Activated naive CD4-positive, alpha-beta T cell treated with anti-CD3 and anti-CD28 coated beads, Interleukin-2, amount 50 U/mL, for 72 hours (primary cell): ENCODE measurements around the gene TMBIM6. TPM values are rescaled to one million over a fixed set of nuclear protein-coding genes. Genes with fewer than 3 reads are reported as not detected.
"Not testable (repeated sequence)": the region's sequence is repeated elsewhere in the genome, so short reads cannot be mapped to it uniquely, and the experiment has no call there.

Source experiments
- ATAC-seq, 2 donors: fragments of 150-1000 bp; cut with Tn5 transposase; 2 replicates each; pipeline ENCODE4 v1.10.0; 2021; ENCODE audit warnings: mild to moderate bottlenecking in 2 of 2, moderate library complexity in 2 of 2
- DNase-seq, 2 donors: peaks; one replicate each; pipeline ENCODE4 v3.0.0; 2021 to 2022; ENCODE audit warnings: low spot score in 2 of 2
- H3K27ac Mint-ChIP-seq, 2 donors: one replicate each; pipeline ENCODE4 v1.8.0; 2022; ENCODE audit warnings: mild to moderate bottlenecking in 2 of 2, mixed read lengths in 2 of 2
- H3K36me3 Mint-ChIP-seq, 2 donors: one replicate each; pipeline ENCODE4 v1.8.0; 2022; ENCODE audit warnings: mixed read lengths in 2 of 2
- H3K9me3 Mint-ChIP-seq, 2 donors: one replicate each; pipeline ENCODE4 v1.8.0; 2022; ENCODE audit warnings: mixed read lengths in 2 of 2
- total RNA-seq, 2 donors: library from RNA; stranded (reverse); gene quantifications; one replicate each; pipeline ENCODE4 v1.2.3, GENCODE V29; 2022

Gene TMBIM6
- total RNA-seq, 2 donors from 2014 or later = 361 to 467 TPM

DNA sequence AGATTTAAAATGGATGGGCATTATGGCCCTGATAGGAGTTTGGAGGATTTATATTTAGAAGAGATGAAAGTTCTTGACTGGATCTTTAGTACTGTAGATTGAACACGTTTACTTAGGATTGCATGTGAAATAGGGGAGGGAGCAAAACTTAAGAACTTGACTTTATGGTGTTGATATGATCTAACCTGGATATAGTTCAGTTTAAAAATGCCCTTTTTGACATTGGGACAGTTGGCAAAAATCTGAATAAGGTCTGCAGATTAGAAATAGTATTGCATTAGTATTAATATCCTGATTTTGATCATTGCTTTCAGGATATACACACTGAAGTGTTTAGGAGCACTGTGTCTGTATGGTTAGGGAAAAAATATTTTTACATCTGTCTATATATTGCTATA, 9.6 kb downstream of the TMBIM6 start:
- DNase-seq = no peak
- H3K27ac Mint-ChIP-seq = peak overlapping the region; percentile 92 to 96

DNA sequence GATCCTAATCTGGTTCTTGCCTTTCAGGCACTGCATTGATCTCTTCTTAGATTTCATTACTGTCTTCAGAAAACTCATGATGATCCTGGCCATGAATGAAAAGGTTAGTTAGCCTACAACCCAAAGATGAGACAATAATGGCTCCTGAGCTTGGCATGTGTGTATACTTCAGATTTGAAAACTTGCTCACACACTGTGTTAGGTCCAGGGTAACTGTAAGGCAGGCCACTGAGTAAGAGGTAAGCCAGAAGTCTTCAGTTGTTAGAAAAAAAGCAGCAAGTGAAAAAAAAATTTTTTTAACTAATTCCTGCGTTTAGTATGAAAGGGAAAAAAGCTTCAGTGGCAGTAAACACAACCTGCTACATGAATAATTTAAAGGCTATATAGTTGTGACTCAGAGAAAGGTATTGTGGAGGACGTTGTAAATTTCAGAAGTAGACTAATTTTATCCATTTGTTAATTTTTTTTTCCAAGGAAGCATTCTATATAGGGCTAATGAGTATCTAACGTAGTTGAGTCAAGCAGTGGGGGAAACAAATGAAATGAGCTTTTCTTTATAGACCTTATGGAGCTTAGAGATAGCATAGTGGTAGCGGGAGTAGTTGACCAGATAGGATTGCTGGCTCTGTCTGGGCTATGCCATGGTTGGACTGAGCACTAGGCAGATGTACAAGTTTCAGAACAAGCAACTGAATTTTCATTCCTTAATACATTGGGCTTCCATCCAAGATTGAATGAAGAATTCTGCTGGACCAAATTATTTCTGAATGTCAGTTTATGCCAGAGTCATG, 20.5 kb downstream of the TMBIM6 start:
- peak; percentile 60 for ATAC-seq
- H3K36me3 Mint-ChIP-seq = peaks cover 31 to 56% of the 10 kb centered on the region in 2 donors
- H3K27ac Mint-ChIP-seq = peak overlapping the region; percentile 31 to 68
- no peak for DNase-seq
- H3K9me3 Mint-ChIP-seq = no peaks in the 10 kb centered on the region

More for the DNA sequence above, 9.6 kb downstream of the TMBIM6 start:
- Mint-ChIP-seq H3K9me3 (no peaks in the 10 kb centered on the region), H3K36me3 (peaks cover 11 to 29% of the 10 kb centered on the region in 2 donors)
- no peak for ATAC-seq

DNA sequence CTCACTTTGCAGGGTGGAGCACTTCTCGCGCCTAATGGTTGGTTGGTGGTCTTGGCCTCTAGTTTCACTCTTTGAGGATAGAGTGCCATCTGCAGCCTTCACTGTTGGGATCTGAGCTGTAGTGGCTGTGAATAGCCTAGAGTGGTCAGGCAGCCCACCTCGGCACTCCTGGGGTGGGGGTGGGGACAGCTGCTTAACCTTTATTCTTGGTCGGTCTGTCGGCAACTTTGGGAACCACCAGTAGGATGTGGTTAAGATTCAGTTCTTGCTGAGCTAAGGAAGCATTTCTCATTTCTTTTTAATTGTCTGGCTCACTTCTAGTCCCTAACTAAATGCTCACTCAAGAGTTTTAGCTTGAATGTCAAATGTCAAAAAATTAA, 21.1 kb downstream of the TMBIM6 start:
- Mint-ChIP-seq H3K36me3 (peaks cover 27 to 52% of the 10 kb centered on the region in 2 donors), H3K27ac (peak overlapping the region; percentile 36 to 68), H3K9me3 (no peaks in the 10 kb centered on the region)
- DNase-seq (no peak), ATAC-seq (peak; percentile 32 to 38)

GRCh38 chr12:49763006-49763591, 21.7 kb downstream of the TMBIM6 start:
- H3K36me3 Mint-ChIP-seq = peaks cover 26 to 47% of the 10 kb centered on the region in 2 donors
- H3K27ac Mint-ChIP-seq = peak overlapping the region; percentile 36 to 68
- H3K9me3 Mint-ChIP-seq = no peaks in the 10 kb centered on the region
- ATAC-seq (peak; percentile 55 to 60), DNase-seq (peak; percentile 63 to 83)

DNA sequence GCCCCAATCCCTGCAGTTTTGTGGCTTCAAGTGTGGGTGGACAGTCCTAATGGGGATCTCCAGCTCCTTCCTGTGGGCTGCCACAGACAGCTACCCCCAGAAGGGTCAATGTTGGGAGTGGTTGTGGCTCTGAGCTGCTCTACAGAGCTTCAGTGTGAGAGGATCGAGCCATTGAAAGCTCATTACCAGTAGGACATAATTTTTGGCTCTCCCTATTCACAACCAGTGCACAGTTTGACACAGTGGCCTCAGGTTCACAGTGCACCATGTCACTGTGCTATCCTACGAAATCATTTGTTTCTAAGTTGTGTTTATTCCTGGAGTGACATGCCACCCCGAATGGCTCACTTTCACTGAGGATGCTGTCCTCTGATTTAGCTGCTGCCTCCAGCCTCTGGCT, 22.8 kb downstream of the TMBIM6 start:
- H3K27ac Mint-ChIP-seq = peak overlapping the region; percentile 68 to 85
- DNase-seq (no peak), ATAC-seq (no peak)
- H3K36me3 Mint-ChIP-seq = peaks cover 16 to 37% of the 10 kb centered on the region in 2 donors
- no peaks in the 10 kb centered on the region for H3K9me3 Mint-ChIP-seq

DNA sequence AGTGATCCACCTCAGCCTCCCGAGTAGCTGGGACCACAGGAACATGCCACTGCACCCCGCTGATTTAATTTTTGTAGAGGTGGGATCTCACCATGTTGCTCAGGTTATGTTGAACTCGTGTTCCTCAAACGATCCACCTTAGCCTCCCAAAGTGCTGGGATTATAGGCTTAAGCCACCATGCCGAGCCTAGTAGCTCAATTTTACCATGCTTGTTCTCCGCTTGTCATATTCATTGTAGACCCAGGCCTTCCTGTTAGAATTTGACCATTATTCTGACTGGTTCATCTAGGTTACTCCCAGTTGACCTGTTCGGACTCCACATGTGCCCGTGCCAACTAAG, 24.7 kb downstream of the TMBIM6 start:
- H3K9me3 Mint-ChIP-seq = no peaks in the 10 kb centered on the region
- H3K27ac Mint-ChIP-seq = no peak overlapping the region
- peaks cover 15 to 33% of the 10 kb centered on the region in 2 donors for H3K36me3 Mint-ChIP-seq
- DNase-seq = no peak
- ATAC-seq = no peak

DNA sequence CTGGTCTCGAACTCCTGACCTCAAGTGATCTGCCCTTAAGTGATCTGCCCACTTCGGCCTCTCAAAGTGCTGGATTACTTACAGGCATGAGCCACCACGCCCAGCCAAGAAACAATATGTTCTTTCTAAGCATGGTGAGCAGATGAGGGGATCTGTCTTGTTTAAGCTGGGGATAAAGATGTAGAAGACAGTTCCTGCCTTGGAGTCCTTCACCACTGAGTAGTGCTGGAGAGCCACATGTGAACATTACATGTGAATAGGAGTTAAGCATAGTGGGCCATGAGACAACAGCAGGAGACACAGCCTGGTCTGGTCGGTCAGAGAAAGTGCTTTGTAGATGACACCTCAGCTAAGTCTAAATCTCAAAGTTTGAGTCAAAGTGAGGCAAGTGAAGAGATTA, 26.0 kb downstream of the TMBIM6 start:
- ATAC-seq = no peak
- H3K27ac Mint-ChIP-seq = no peak overlapping the region

GRCh38 chr12:49773102-49773501, 31.7 kb downstream of the TMBIM6 start:
- H3K9me3 Mint-ChIP-seq, DNase-seq: not testable (repeated sequence)

More for the DNA sequence above, 26.0 kb downstream of the TMBIM6 start:
- peaks cover 15 to 23% of the 10 kb centered on the region in 2 donors for H3K36me3 Mint-ChIP-seq
- no peaks in the 10 kb centered on the region for H3K9me3 Mint-ChIP-seq
- DNase-seq = no peak

GRCh38 chr12:49776413-49776812, 35.1 kb downstream of the TMBIM6 start:
- DNase-seq = peak; percentile 61 to 79
- Mint-ChIP-seq H3K27ac (no peak overlapping the region), H3K36me3 (no peaks in the 10 kb centered on the region), H3K9me3 (no peaks in the 10 kb centered on the region)
- ATAC-seq = peak; percentile 91 to 98

More at GRCh38 chr12:49773102-49773501, 31.7 kb downstream of the TMBIM6 start:
- ATAC-seq, H3K27ac Mint-ChIP-seq, H3K36me3 Mint-ChIP-seq: not testable (repeated sequence)

- DNase-seq = no peak
- Mint-ChIP-seq H3K36me3 (no peaks in the 10 kb centered on the region), H3K27ac (no peak overlapping the region), H3K9me3 (no peaks in the 10 kb centered on the region)
- ATAC-seq = no peak
These were observed 35.5 kb downstream of the TMBIM6 start for GRCh38 chr12:49776858-49777257.

- DNase-seq = no peak
- H3K27ac Mint-ChIP-seq = peak overlapping the region in 1 of 2 donors; percentile 48
- H3K9me3 Mint-ChIP-seq = no peaks in the 10 kb centered on the region
- no peak for ATAC-seq
- H3K36me3 Mint-ChIP-seq = no peaks in the 10 kb centered on the region
These were observed 36.0 kb downstream of the TMBIM6 start for GRCh38 chr12:49777341-49777740.

DNA sequence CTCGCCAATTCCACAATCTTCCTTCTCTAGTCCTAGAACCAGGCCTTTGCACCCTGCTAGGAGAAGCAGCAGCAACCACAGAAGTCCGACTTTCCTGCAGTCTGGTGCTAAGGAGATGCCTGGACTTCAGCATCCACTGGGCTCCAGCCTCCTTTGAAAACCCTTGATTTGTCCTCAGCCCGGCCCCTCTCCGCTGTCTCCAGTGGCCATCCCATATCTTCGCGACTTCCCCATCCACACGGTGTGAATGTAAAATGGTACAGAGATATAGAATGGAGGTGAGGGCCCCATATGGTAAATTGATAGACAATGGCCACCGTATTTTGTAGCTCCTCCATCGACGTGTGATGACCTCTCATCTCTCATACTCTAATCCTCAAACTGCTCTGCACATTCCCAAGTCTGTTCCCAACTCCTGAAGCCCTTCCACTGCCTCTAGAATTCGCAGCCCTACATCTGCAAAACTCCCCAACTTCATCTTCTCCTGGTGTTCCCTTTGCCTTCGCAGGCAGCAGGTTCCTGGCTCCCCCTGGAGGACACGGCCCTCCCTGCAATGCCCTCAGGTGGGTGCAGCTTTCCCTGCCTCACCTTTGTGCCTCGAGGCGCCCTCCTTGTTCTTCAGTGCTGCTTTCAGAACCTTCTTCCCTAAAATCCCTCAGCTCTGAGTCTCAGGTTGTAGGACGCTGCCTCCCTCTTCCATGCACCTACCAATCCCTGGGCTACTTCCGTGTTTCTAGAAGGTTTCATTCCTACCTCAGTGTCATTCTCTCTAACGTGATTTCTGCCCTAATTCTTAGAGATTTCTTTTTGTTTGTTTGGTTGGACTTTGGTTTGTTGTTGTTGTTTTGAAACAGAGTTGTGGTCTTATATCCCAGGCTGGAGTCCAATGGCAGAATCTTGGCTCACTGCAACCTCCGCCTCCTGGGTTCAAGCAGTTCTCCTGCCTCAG, 36.7 kb downstream of the TMBIM6 start:
- peak; percentile 72 to 74 for ATAC-seq
- peak overlapping the region in 1 of 2 donors; percentile 48 for H3K27ac Mint-ChIP-seq

GRCh38 chr12:49779581-49779980, 38.2 kb downstream of the TMBIM6 start:
- Mint-ChIP-seq H3K9me3 (no peaks in the 10 kb centered on the region), H3K36me3 (no peaks in the 10 kb centered on the region), H3K27ac (no peak overlapping the region)
- DNase-seq = no peak
- no peak for ATAC-seq

More for the DNA sequence above, 36.7 kb downstream of the TMBIM6 start:
- peak; percentile 71 to 82 for DNase-seq
- H3K9me3 Mint-ChIP-seq = no peaks in the 10 kb centered on the region
- no peaks in the 10 kb centered on the region for H3K36me3 Mint-ChIP-seq

DNA sequence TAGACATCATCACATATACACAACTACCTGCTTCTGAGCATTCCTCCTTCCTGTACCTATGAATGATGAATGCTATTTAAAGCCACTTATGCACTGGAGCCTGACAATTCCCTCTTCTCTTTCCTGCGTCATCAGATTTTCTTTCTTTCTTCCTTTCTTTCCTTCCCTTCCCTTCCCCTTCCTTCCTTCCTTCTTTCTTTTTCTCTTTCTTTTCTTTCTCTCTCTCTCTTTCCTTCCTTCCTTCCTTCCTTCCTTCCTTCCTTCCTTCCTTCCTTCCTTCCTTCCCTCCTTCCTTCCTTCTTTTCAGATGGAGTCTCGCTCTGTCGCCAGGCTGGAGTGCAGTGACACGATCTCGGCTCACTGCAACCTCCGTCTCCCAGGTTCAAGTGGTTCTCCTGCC, 39.6 kb downstream of the TMBIM6 start:
- DNase-seq, H3K9me3 Mint-ChIP-seq, H3K27ac Mint-ChIP-seq, ATAC-seq, H3K36me3 Mint-ChIP-seq: not testable (repeated sequence)

DNA sequence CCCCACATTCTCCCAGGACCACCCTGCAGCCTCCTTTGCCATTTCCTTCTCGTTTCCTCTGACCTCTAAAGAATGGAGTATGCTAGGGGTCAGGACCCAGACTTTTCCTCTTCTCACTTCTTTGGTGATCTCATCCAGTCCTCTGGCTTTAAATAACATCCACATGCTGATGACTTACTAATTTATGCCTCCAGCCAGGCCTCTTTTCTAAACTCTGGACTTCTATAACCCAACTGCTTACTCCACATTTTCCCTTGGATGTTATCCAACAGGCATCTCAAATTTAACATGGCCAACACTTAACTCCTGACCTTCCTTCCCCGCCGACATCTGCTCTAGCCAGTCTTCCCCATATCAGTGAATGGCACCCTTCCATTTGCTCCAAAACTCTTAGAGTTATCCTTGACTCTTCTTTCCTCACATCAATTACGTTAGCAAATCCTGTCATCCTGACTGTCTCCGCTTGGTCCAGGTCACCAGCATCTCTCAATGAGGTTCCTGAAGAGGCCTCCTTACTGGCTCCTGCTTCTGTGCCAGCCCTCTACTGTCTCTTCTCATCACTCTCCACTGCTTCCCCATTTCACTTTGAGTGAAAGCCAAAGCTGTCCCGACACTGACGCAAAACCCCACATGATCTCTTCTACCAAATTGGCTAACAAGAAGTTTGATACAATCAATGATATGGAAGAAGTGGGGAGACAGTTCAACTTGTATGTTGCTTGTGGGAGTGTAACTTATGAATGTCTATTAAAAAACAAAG, 42.7 kb downstream of the TMBIM6 start:
- DNase-seq = no peak
- no peaks in the 10 kb centered on the region for H3K36me3 Mint-ChIP-seq
- no peak overlapping the region for H3K27ac Mint-ChIP-seq
- ATAC-seq = no peak
- peaks cover 0 to 5% of the 10 kb centered on the region in 2 donors for H3K9me3 Mint-ChIP-seq

- Mint-ChIP-seq H3K9me3 (peaks cover 0 to 5% of the 10 kb centered on the region in 2 donors), H3K36me3 (no peaks in the 10 kb centered on the region), H3K27ac (no peak overlapping the region)
- ATAC-seq (no peak), DNase-seq (no peak)
These were observed 43.5 kb downstream of the TMBIM6 start for GRCh38 chr12:49784756-49785409.
